Peyer's patch (tissue), 4 donors: ENCODE data around the gene CRIM1.

Experiments used
- POLR2A ChIP-seq, 2 donors: fragments of 450-650 bp; IDR thresholded peaks; one replicate each; pipeline ENCODE4 v1.5.1; 2017; ENCODE audit warnings: antibody characterized with exemption in 2 of 2, mild to moderate bottlenecking in 2 of 2, moderate library complexity in 2 of 2
- TF ChIP-seq, protein P1 (sequence below), 6 experiments: fragments of 450-650 bp in 4 of 6; fragments of 200-600 bp in 2 of 6; sonication (generic) in 1 of 6; IDR thresholded peaks; one replicate each; pipeline ENCODE4 v1.5.1; 2017 to 2019; ENCODE audit warnings: antibody characterized with exemption in 6 of 6, mild to moderate bottlenecking in 3 of 6, moderate library complexity in 1 of 6

DNA sequence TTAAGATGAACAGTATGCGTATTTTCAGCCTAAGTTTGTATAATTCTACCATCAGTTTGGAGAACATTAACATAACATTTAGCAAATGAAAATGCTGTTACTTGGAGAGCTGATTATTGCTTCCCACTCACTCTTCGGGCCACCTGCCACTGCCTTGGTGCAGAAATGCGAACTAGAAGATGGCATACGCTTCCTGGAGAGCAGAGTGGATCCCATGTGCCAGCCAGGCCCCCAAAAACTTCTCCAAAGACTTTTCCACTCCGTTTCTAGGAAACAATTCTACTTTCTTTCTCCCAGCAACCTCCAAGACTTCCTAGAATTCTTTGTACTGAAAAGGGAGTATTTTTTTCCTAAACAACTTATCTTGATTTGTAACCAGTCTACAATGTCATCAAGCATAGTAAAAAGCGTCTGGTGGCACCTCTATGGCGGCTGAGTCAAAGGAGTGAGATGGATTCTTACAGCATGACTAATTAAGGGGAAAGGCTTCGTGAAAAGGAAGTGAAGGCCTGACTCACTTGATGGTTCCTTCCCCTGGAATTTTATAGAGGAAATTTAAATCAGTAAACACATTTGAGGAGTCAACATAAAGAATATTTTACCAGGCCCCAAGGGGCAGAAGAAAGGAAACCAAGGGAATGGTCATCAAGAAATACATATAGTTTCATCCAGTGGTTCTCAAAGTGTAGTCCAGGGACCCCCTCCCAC lies 205.8 kb downstream of the CRIM1 start:
- no peak for TF ChIP-seq POLR2A (IDR thresholded peaks at IDR 0.05)
- TF ChIP-seq, protein P1, sequence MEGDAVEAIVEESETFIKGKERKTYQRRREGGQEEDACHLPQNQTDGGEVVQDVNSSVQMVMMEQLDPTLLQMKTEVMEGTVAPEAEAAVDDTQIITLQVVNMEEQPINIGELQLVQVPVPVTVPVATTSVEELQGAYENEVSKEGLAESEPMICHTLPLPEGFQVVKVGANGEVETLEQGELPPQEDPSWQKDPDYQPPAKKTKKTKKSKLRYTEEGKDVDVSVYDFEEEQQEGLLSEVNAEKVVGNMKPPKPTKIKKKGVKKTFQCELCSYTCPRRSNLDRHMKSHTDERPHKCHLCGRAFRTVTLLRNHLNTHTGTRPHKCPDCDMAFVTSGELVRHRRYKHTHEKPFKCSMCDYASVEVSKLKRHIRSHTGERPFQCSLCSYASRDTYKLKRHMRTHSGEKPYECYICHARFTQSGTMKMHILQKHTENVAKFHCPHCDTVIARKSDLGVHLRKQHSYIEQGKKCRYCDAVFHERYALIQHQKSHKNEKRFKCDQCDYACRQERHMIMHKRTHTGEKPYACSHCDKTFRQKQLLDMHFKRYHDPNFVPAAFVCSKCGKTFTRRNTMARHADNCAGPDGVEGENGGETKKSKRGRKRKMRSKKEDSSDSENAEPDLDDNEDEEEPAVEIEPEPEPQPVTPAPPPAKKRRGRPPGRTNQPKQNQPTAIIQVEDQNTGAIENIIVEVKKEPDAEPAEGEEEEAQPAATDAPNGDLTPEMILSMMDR (IDR thresholded peaks at IDR 0.05) = no peak
